Activated CD8-positive, alpha-beta memory T cell treated with anti-CD3 and anti-CD28 coated beads for 4 hours (primary cell): ENCODE measurements around the gene RNF180.
"Not testable (repeated sequence)": the region's sequence is repeated elsewhere in the genome, so short reads cannot be mapped to it uniquely, and the experiment has no call there.

Experiments
- DNase-seq, 2 donors: peaks; one replicate each; pipeline ENCODE4 v3.0.0-alpha.2; 2020; ENCODE audit warnings: low read depth in 2 of 2

Gene RNF180

DNA sequence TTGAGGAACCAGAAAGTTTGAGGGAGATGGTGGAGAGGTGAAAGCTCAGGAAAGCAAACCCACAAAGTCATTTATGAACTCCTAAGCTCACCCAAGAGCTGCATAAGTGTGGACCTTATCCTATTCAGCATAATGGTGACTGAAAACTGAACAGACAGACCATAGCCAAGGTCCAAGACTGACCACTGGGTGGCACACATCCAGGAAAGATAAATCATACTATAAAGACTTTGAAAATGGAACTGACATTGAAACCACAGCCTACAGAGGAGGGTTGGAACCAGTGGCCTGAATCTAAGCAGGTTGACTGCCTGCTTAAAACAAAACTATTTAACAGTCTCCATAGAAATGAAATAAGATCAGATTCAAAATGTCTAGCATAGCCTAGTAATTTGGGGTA lies 219.1 kb downstream of the RNF180 start:
- DNase-seq = no peak

DNA sequence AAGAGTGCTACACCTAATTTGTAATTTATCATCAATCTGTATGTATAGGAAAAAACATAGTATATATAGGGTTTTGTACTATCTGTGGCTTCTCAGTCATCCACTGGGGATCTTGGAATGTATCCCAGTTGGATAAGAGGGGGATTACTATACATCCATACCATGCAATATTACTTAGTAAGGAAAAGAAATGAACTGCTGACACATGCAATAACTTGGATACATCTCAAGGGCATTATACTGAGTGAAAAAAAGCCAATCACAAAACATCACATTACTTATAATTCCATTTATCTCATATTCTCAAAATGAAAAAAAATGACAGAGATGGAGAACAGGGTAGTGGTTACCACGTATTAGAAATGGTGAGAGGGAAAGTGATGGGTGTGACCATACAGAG lies 231.9 kb downstream of the RNF180 start:
- DNase-seq = no peak

DNA sequence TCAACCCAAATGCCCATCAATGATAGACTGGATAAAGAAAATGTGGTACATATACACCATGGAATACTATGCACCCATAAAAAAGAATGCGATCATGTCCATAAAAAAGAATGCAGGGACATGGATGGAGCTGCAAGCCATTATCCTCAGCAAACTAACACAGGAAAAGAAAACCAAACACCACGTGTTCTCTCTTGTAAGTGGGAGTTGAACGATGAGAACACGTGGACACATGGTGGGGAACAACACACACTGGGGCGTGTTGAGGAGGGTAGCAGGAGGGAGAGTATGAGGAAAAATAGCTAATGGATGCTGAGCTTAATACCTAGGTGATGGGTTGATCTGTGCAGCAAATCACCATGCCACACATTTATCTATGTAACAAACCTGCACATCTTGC lies 233.1 kb downstream of the RNF180 start:
- not testable (repeated sequence) for DNase-seq

DNA sequence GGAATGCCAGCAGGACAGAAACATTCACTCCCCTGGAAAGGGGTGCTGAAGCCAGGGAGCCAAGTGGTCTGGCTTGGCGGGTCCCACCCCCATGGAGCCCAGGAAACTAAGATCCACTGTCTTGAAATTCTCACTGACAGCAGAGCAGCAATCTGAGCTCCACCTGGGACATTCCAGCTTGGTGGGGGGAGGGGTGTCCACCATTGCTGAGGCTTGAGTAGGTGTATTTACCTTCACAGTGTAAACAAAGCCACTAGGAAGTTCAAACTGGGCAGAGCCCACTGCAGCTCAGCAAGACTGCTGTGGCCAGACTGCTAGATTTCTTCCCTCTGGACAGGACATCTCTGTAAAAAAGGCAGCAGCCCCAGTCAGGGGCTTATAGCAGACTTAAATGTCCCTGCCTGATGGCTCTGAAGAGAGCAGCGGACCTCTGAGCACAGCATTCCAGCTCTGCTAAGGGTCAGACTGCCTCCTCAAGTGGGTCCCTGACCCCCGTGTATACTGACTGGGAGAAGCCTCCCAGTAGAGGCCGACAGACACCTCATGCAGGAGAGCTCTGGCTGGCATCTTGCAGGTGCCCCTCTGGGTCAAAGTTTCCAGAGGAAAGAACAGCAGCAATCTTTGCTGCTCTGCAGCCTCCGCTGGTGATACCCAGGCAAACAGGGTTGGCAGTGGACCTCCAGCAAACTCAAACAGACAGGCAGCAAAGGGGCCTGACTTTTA lies 241.6 kb downstream of the RNF180 start:
- not testable (repeated sequence) for DNase-seq

DNA sequence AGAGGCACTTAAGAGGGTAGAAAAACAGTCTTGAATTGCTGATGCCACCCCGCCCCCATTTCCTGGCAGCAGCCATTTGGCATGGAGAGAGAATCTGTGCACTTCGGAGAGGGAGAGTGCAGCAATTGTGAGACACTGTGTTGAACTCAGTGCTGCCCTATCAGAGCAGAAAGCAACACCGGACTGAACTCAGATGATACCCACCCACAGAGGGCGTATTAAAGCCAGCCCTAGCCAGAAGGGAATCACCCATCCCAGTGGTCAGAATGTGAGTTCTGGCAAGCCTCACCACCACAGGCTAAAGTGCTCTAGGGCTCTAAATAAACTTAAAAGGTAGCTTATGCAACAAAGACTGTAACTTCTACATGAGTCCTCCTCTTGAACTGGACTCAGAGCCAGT lies 251.7 kb downstream of the RNF180 start:
- no peak for DNase-seq

DNA sequence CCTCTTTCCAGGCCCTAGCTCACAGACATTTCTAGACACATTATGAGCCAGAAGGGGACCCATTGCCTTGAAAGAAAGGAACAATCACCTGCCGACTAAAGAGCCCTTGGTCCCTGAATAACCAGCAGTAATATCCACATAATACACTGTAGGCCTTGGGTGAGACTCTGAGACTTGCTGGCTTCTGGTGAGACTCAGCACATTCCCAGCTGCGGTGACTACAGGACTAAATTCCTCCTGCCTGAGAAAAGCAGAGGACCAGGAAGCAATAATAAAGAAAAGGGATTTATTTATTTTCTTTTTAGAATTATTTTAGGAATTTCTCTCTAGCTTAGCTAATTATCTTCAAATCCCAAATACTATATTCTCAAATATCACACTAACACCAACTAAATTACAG lies 252.4 kb downstream of the RNF180 start:
- DNase-seq = no peak
